ENCODE data around the gene MUC12.
"Not testable (repeated sequence)": the region's sequence is repeated elsewhere in the genome, so short reads cannot be mapped to it uniquely, and the experiment has no call there.

DNA sequence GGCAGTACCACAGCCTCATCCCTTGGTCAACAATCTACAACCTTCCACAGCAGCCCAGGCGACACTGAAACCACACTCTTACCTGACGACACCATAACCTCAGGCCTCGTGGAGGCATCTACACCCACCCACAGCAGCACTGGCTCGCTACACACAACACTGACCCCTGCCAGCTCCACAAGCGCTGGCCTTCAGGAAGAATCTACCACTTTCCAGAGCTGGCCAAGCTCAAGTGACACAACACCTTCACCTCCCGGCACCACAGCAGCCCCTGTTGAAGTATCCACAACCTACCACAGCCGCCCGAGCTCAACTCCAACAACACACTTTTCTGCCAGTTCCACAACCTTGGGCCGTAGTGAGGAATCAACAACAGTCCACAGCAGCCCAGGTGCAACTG, 25.3 kb downstream of the MUC12 start:
- TF ChIP-seq, protein P1, sequence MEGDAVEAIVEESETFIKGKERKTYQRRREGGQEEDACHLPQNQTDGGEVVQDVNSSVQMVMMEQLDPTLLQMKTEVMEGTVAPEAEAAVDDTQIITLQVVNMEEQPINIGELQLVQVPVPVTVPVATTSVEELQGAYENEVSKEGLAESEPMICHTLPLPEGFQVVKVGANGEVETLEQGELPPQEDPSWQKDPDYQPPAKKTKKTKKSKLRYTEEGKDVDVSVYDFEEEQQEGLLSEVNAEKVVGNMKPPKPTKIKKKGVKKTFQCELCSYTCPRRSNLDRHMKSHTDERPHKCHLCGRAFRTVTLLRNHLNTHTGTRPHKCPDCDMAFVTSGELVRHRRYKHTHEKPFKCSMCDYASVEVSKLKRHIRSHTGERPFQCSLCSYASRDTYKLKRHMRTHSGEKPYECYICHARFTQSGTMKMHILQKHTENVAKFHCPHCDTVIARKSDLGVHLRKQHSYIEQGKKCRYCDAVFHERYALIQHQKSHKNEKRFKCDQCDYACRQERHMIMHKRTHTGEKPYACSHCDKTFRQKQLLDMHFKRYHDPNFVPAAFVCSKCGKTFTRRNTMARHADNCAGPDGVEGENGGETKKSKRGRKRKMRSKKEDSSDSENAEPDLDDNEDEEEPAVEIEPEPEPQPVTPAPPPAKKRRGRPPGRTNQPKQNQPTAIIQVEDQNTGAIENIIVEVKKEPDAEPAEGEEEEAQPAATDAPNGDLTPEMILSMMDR (IDR thresholded peaks at IDR 0.05), result not testable (repeated sequence)
- TF ChIP-seq POLR2A (IDR thresholded peaks at IDR 0.05), result not testable (repeated sequence)
